ENCODE measurements around the gene CIPC. TPM values are rescaled to one million over a fixed set of nuclear protein-coding genes. Genes with fewer than 3 reads are reported as not detected.

CIPC gene
- total and polyA plus RNA-seq, 2 of the 13 experiments (the other 11 are each of a cell fraction or from before 2014, with no cell fraction given): 7.6 to 13.9 TPM

DNA sequence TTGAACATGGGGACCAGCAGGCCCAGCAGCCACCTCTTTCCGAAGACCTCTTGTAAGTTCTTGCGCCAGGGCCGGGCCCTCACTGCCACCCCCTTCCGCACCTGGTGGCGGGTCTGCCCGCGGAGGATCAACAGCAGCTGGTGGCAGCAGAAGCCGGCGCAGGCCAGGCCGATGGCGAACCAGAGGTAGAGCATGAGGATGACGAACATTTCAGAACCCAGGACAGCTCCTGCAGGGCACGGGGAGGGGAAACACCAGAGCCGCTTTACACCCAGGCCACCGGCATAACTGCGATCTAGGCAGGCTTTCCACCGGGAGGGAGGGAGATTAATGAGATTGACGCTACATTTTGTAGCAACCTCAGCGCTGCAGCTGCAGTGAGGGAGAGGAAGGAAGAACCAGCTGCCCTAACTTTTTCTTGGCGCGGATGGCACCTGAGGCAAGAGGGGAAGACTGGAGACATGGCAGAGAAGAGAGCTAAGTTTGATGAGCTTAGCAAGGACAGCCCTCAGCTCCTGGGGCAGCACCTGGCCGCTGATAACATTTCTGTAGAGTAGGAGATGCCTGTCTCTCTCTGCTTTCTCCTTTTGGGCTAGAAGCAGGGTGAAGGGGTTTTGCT is 35.8 kb downstream of the CIPC start (continued):
- TF ChIP-seq, protein P1, sequence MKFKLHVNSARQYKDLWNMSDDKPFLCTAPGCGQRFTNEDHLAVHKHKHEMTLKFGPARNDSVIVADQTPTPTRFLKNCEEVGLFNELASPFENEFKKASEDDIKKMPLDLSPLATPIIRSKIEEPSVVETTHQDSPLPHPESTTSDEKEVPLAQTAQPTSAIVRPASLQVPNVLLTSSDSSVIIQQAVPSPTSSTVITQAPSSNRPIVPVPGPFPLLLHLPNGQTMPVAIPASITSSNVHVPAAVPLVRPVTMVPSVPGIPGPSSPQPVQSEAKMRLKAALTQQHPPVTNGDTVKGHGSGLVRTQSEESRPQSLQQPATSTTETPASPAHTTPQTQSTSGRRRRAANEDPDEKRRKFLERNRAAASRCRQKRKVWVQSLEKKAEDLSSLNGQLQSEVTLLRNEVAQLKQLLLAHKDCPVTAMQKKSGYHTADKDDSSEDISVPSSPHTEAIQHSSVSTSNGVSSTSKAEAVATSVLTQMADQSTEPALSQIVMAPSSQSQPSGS (CRISPR knock-in tag; IDR thresholded peaks at IDR 0.05): peak; percentile 73
- TF ChIP-seq ZNF292 (CRISPR knock-in tag; IDR thresholded peaks at IDR 0.05; ENCODE audit: borderline replicate concordance, low read depth) (no peak), SAP130 (CRISPR knock-in tag; IDR thresholded peaks at IDR 0.05; ENCODE audit: low read depth) (peak; percentile 71), ZFY (CRISPR knock-in tag; IDR thresholded peaks at IDR 0.05) (peak; percentile 23; the same call in 1 of the 2 replicates), ZNF557 (CRISPR knock-in tag; IDR thresholded peaks at IDR 0.05) (peak; percentile 69; the same call in 1 of the 2 replicates), ZNF644 (CRISPR knock-in tag; IDR thresholded peaks at IDR 0.05; ENCODE audit: low read depth) (0 out of 2 replicates have a peak, but pooled peaks have one; percentile 25), HNF1B (CRISPR knock-in tag; IDR thresholded peaks at IDR 0.05) (0 out of 2 replicates have a peak, but pooled peaks have one; percentile 20), RBAK (CRISPR knock-in tag; IDR thresholded peaks at IDR 0.05) (no peak), REST (IDR thresholded peaks at IDR 0.05; ENCODE audit: borderline replicate concordance in 1 of 2, low read depth in 1 of 2, low read length in 2 of 2) (peak; percentile 97), NCOA2 (CRISPR knock-in tag; IDR thresholded peaks at IDR 0.05) (peak; percentile 42; the same call in 1 of the 2 replicates), RELA (CRISPR knock-in tag; IDR thresholded peaks at IDR 0.05) (no peak), ELF3 (CRISPR knock-in tag; IDR thresholded peaks at IDR 0.05) (peak; percentile 66), MXD4 (CRISPR knock-in tag; IDR thresholded peaks at IDR 0.05) (peak; percentile 78; the same call in 1 of the 2 replicates), ZNF572 (CRISPR knock-in tag; IDR thresholded peaks at IDR 0.05) (no peak), ZBTB1 (CRISPR knock-in tag; IDR thresholded peaks at IDR 0.05; ENCODE audit: borderline replicate concordance) (no peak; the same call in 1 of the 2 replicates), FOXO1 (CRISPR knock-in tag; IDR thresholded peaks at IDR 0.05) (peak; percentile 56; the same call in 1 of the 2 replicates), ZNF335 (CRISPR knock-in tag; IDR thresholded peaks at IDR 0.05) (peak; percentile 81; the same call in 1 of the 2 replicates)
- TF ChIP-seq, protein P2, sequence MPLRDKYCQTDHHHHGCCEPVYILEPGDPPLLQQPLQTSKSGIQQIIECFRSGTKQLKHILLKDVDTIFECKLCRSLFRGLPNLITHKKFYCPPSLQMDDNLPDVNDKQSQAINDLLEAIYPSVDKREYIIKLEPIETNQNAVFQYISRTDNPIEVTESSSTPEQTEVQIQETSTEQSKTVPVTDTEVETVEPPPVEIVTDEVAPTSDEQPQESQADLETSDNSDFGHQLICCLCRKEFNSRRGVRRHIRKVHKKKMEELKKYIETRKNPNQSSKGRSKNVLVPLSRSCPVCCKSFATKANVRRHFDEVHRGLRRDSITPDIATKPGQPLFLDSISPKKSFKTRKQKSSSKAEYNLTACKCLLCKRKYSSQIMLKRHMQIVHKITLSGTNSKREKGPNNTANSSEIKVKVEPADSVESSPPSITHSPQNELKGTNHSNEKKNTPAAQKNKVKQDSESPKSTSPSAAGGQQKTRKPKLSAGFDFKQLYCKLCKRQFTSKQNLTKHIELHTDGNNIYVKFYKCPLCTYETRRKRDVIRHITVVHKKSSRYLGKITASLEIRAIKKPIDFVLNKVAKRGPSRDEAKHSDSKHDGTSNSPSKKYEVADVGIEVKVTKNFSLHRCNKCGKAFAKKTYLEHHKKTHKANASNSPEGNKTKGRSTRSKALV (CRISPR knock-in tag; IDR thresholded peaks at IDR 0.05): peak; percentile 67; the same call in 1 of the 2 replicates
- TF ChIP-seq, protein P3, sequence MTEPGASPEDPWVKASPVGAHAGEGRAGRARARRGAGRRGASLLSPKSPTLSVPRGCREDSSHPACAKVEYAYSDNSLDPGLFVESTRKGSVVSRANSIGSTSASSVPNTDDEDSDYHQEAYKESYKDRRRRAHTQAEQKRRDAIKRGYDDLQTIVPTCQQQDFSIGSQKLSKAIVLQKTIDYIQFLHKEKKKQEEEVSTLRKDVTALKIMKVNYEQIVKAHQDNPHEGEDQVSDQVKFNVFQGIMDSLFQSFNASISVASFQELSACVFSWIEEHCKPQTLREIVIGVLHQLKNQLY (CRISPR knock-in tag; IDR thresholded peaks at IDR 0.05): 0 out of 2 replicates have a peak, but pooled peaks have one; percentile 28
- TF ChIP-seq, protein P4, sequence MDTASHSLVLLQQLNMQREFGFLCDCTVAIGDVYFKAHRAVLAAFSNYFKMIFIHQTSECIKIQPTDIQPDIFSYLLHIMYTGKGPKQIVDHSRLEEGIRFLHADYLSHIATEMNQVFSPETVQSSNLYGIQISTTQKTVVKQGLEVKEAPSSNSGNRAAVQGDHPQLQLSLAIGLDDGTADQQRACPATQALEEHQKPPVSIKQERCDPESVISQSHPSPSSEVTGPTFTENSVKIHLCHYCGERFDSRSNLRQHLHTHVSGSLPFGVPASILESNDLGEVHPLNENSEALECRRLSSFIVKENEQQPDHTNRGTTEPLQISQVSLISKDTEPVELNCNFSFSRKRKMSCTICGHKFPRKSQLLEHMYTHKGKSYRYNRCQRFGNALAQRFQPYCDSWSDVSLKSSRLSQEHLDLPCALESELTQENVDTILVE (CRISPR knock-in tag; IDR thresholded peaks at IDR 0.05): peak; percentile 65; the same call in 1 of the 2 replicates
